HG02798 (cell line): ENCODE measurements around the gene MRPL41.
A peak's percentile ranks its signal among the peaks of the same experiment; 100 is the strongest.
"Not testable (repeated sequence)": the region's sequence is repeated elsewhere in the genome, so short reads cannot be mapped to it uniquely, and the experiment has no call there.

Experiments
- ATAC-seq: cut with Tn5 transposase; IDR thresholded peaks from one replicate; pipeline ENCODE4 v1.9.1; 2021; ENCODE audit warnings: mild to moderate bottlenecking; ENCODE audit not compliant: unreplicated experiment, poor library complexity

Gene MRPL41

DNA sequence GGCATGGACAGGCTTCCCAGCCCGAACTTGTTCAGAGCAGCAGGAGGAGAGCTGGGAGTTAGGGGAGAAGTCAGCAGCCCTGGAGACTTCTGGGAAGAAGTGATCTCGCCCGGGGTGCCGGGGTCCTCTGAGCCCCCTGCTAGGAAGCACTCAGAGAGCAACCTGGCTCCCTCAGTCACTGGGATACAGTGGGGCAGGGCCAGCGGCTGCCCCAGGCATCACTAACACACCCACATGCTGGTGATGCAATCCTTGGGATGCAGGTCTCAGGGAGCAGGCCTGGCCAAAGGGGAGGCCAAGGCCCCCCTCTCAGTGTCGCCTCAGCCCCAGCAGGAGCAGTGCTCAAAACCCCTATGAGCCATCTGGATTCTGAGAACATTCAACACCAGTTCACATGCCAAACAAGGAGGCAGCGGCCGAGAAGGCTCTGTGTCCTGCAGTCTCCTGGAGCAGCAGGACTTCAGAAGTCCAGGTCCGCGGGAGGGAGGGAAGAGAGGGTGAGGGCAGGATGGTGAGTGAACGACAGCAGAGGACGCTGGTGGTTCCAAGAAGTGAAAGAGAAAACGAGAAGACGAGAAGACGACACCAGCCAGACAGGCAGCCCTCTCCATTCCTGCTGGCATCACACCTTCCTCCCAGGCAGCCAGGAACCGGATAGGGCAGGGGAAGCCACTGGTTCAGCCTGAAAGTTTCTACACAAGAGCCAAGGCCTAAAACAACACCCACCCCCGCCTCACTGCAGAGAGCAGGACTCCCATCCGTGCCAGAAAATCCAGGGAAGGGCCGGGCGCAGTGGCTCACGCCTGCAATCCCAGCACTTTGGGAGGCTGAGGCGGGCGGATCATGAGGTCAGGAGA lies 3.8 kb upstream of the MRPL41 start:
- ATAC-seq = no peak

GRCh38 chr9:137550231-137550621 lies 1.5 kb upstream of the MRPL41 start, which contains the start of gene PNPLA7:
PNPLA7 (minus strand) TSS chr9:137550402; CDS start chr9:137550197, 205 bp downstream.
- no peak for ATAC-seq

- not testable (repeated sequence) for ATAC-seq
Observed at GRCh38 chr9:137550958-137551263, 768 bp upstream of the MRPL41 start.

DNA sequence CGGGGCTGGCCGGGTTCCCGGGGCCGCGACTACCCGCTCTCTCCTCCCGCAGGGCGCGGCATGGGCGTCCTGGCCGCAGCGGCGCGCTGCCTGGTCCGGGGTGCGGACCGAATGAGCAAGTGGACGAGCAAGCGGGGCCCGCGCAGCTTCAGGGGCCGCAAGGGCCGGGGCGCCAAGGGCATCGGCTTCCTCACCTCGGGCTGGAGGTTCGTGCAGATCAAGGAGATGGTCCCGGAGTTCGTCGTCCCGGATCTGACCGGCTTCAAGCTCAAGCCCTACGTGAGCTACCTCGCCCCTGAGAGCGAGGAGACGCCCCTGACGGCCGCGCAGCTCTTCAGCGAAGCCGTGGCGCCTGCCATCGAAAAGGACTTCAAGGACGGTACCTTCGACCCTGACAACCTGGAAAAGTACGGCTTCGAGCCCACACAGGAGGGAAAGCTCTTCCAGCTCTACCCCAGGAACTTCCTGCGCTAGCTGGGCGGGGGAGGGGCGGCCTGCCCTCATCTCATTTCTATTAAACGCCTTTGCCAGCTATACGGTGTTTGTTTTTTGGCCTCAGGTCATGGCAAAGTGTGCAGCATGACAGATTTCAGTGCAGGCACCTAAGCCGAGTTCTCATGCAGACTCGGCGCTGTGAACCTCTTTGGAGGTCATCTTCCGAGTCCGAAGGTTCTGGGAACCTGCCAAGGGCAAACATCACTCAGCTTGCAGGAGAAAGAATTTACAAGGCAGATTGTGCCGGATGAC lies 516 bp downstream of the MRPL41 start:
- ATAC-seq = no peak

- not testable (repeated sequence) for ATAC-seq
Observed at GRCh38 chr9:137553654-137554053, 2.0 kb downstream of the MRPL41 start.

GRCh38 chr9:137554349-137554748 lies 2.7 kb downstream of the MRPL41 start:
- no peak for ATAC-seq

DNA sequence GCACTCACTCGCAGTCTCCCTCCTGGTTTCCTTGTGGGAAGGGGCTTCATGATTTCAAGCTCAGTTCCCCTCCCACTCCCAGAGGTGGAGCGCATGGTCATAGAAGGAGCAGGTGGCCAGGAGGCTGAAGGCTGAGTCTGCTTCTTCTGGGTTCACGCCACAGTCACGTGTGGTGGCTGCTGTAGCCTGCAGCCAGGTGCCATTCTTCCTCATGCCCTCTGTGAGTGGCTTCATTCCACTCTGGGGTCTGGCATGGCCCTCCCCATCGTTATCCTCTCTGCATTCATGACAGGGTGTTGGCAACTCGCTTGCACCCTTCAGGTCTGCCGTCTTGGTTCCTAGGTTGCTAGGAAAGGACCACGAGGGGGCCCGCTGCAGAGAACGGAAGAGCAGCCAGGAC lies 3.5 kb downstream of the MRPL41 start:
- ATAC-seq = no peak

- ATAC-seq = no peak
Observed at GRCh38 chr9:137556069-137556838, 4.6 kb downstream of the MRPL41 start.

DNA sequence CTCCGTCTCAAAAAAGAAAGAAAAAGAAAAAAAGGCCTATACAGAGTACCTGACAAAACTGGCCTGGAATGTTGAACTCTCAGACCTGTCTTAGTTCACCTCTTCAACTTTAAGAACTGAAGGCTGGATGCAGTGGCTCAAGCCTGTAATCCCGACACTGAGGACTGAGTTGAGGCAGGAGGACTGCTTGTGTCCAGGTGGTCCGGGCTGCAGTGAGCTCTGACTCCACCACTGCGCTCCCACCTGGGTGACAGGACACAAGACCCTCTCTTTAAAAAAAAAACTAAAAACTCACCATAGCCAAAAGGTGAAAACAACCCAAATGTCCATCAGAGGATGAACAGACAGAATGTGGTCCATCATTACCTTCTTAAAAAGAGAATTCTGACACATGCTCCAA lies 6.4 kb downstream of the MRPL41 start:
- no peak for ATAC-seq

GRCh38 chr9:137564134-137564533 lies 12.5 kb downstream of the MRPL41 start:
- ATAC-seq = no peak

- no peak for ATAC-seq
Observed at GRCh38 chr9:137564817-137565411, 13.2 kb downstream of the MRPL41 start.

GRCh38 chr9:137568445-137568844 lies 16.8 kb downstream of the MRPL41 start:
- ATAC-seq = not testable (repeated sequence)

DNA sequence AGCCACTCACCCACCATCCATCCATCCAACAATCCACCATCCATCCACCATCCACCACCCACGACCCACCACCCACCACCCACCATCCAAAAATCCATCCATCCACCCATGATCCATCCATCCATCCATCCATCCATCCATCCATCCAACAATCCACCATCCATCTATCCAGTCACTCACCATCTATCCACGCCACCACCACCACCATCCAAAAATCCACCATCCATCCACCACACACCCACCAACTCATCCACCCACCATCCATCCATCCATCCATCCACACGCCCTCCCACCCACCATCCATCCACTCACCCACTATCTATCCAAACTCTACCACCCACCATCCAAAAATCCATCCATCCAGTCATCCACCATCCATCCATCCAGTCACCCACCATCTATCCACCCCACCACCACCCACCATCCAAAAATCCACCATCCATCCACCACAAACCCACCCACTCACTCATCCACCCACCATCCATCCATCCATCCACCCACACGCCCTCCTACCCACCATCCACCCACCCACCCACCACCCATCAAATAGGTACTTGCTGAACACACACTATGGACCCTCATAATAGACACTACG lies 18.0 kb downstream of the MRPL41 start:
- ATAC-seq = no peak

DNA sequence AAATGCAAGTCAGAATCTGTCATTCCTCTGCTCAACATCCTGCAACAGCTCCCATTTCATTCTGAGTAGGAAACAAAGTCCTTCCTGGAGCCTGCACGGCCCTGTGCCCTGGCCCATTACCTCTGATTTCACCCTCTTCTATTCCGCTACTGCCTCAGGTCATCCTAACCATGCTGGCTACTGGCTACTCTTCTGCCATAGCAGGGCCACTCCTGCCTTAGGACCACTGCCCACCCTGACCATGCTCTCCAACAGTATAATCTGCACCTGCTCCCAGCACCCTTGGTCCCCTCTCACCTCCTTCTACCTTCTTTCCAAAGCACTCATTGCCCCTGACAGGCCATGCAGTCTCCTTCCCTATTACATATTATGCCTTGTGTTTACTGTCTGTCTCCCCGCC lies 18.9 kb downstream of the MRPL41 start:
- ATAC-seq = no peak

GRCh38 chr9:137574192-137574591 lies 22.5 kb downstream of the MRPL41 start:
- no peak for ATAC-seq

DNA sequence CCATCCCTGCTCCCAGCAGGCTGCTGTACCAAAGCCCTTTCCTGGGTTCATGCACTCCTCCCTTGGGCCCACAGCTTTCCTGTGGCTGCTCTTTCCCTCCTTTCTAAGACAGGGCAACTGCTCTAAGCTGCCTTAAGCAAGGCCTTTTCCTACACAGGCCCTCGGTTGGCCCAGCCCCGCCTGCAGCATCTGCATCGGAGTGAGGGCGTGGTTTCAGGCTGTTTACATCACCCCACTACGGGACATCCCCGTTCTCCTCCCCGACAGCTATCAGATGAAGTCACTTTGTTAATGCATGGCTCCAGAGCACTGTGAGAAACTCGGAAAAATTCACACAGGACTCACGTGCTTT lies 23.7 kb downstream of the MRPL41 start:
- ATAC-seq = no peak

- no peak for ATAC-seq
Observed at GRCh38 chr9:137575716-137576411, 24.2 kb downstream of the MRPL41 start.

DNA sequence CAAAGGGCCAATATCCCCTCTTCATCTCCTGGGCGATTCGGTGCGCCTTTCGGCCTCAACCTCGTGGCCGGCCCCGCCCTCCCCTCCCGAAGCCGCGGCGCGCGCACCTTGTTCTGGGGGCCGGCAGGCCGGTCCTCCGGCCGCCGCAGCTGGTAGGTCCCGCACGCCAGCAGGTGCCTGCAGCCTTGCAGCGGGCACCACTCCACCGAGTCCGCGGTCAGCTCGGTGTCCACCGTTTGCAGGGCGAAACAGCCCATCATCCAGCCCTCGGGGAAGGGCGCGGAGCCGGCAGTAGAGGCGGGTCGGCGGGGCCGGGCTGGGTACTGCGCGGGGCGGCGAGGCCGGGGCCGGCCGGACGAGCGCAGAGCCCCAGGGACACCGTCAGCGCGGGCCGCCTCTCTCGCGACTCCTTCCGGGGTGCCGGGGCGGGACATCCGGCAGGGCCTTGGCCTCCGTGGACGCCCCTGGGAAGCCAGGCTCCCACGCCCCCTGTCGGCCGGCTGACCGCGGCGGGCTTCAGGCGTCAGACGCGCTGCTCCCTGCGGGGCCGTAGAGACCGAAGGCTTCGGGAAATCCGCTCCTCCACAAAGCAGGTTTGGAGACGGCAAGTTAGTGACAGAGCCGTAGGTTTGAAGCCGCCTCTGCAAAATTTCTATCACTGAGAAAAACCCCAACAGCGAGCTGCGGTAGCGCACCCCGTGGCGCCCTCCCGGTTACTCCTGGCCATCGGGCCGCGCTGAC lies 27.0 kb downstream of the MRPL41 start, which contains the start of gene DPH7:
Gene DPH7, minus strand, starts transcription at position 408 of the 741 bp plus-strand sequence. Its CDS starts 148 bp downstream, at position 260.
- peak; percentile 92 for ATAC-seq

DNA sequence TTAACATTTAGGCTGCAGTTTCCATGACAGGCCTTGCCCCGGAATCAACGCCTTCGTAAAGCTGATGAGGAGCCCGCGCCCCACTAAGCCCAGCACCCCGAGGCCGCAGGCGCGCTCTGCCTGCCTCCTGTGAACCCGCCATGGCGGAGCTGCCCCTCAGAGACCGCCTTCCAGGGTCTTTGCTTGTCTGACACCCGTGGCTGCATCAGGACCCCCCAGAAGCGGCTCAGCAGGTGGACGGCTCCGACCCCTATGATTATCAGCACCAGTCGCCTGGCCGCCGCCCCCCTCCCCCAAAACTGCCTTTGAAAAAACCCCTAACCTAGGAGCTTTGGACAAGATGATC lies 27.6 kb downstream of the MRPL41 start:
- ATAC-seq = no peak
